Osteocyte (in vitro differentiated cells): Measurements from ENCODE around the gene TBC1D17. TPM values are rescaled to one million over a fixed set of nuclear protein-coding genes. Genes with fewer than 3 reads are reported as not detected.

Experiments used
- DNase-seq: peaks from one replicate; pipeline ENCODE4 v3.0.0; 2021; ENCODE audit warnings: mixed read lengths; ENCODE audit not compliant: unreplicated experiment; ENCODE audit errors: extremely low spot score
- H3K27ac Mint-ChIP-seq: one replicate; pipeline ENCODE4 v1.8.0; 2021; ENCODE audit warnings: mild to moderate bottlenecking, mixed read lengths; ENCODE audit not compliant: unreplicated experiment
- H3K27me3 Mint-ChIP-seq: one replicate; pipeline ENCODE4 v1.8.0; 2021; ENCODE audit warnings: mixed read lengths; ENCODE audit not compliant: unreplicated experiment
- H3K36me3 Mint-ChIP-seq: one replicate; pipeline ENCODE4 v1.8.0; 2021; ENCODE audit warnings: mixed read lengths; ENCODE audit not compliant: unreplicated experiment
- H3K4me1 Mint-ChIP-seq: one replicate; pipeline ENCODE4 v1.8.0; 2021; ENCODE audit warnings: mixed read lengths; ENCODE audit not compliant: unreplicated experiment
- H3K4me3 Mint-ChIP-seq: one replicate; pipeline ENCODE4 v1.8.0; 2021; ENCODE audit warnings: mild to moderate bottlenecking, moderate library complexity, mixed read lengths; ENCODE audit not compliant: unreplicated experiment
- H3K9me3 Mint-ChIP-seq: one replicate; pipeline ENCODE4 v1.8.0; 2021; ENCODE audit warnings: mixed read lengths; ENCODE audit not compliant: unreplicated experiment
- CTCF ChIP-seq: fragments of 200-600 bp; sonication (generic); IDR thresholded peaks from 2 replicates; pipeline ENCODE4 v1.5.0; 2021; ENCODE audit warnings: antibody characterized with exemption, mild to moderate bottlenecking, moderate library complexity
- total RNA-seq: library from RNA; stranded (reverse); gene quantifications from 2 replicates; pipeline ENCODE4 v1.2.1, GENCODE V29; 2021

TBC1D17 gene
- total RNA-seq, 1 donor from 2014 or later = 71.9 TPM

GRCh38 chr19:49873129-49873521 lies 4.4 kb upstream of the TBC1D17 start:
- Mint-ChIP-seq H3K4me3 (no peak overlapping the region), H3K27ac (no peak overlapping the region), H3K27me3 (no peaks in the 10 kb centered on the region), H3K9me3 (no peaks in the 10 kb centered on the region), H3K4me1 (peaks cover 23% of the 10 kb centered on the region), H3K36me3 (peaks cover 4% of the 10 kb centered on the region)
- no peak for TF ChIP-seq CTCF
- no peak for DNase-seq

GRCh38 chr19:49873834-49874233 lies 3.7 kb upstream of the TBC1D17 start:
- no peaks in the 10 kb centered on the region for H3K27me3 Mint-ChIP-seq
- no peak overlapping the region for H3K4me3 Mint-ChIP-seq
- peaks cover 26% of the 10 kb centered on the region for H3K4me1 Mint-ChIP-seq
- H3K27ac Mint-ChIP-seq = peak overlapping the region; percentile 44
- H3K9me3 Mint-ChIP-seq = no peaks in the 10 kb centered on the region
- DNase-seq = no peak
- no peak for TF ChIP-seq CTCF
- H3K36me3 Mint-ChIP-seq = peaks cover 5% of the 10 kb centered on the region

GRCh38 chr19:49874503-49875157 lies 2.9 kb upstream of the TBC1D17 start:
- Mint-ChIP-seq H3K27ac (peak overlapping the region; percentile 64), H3K4me3 (peak overlapping the region; percentile 44), H3K27me3 (no peaks in the 10 kb centered on the region), H3K9me3 (no peaks in the 10 kb centered on the region), H3K36me3 (peaks cover 12% of the 10 kb centered on the region), H3K4me1 (peaks cover 29% of the 10 kb centered on the region)
- no peak for TF ChIP-seq CTCF
- no peak for DNase-seq

GRCh38 chr19:49875177-49875576 lies 2.3 kb upstream of the TBC1D17 start:
- no peaks in the 10 kb centered on the region for H3K27me3 Mint-ChIP-seq
- DNase-seq = no peak
- H3K9me3 Mint-ChIP-seq = no peaks in the 10 kb centered on the region
- H3K27ac Mint-ChIP-seq = no peak overlapping the region
- peaks cover 14% of the 10 kb centered on the region for H3K36me3 Mint-ChIP-seq
- peaks cover 27% of the 10 kb centered on the region for H3K4me1 Mint-ChIP-seq
- TF ChIP-seq CTCF = no peak
- H3K4me3 Mint-ChIP-seq = no peak overlapping the region

- H3K27ac Mint-ChIP-seq = no peak overlapping the region
- no peaks in the 10 kb centered on the region for H3K9me3 Mint-ChIP-seq
- H3K4me3 Mint-ChIP-seq = no peak overlapping the region
- TF ChIP-seq CTCF = no peak
- DNase-seq = no peak
- H3K4me1 Mint-ChIP-seq = peaks cover 23% of the 10 kb centered on the region
- peaks cover 20% of the 10 kb centered on the region for H3K36me3 Mint-ChIP-seq
- H3K27me3 Mint-ChIP-seq = no peaks in the 10 kb centered on the region
Measured at GRCh38 chr19:49875857-49876421, 1.6 kb upstream of the TBC1D17 start.
